Transverse colon (tissue), 4 donors: ENCODE data around the gene DSP. TPM values are rescaled to one million over a fixed set of nuclear protein-coding genes. Genes with fewer than 3 reads are reported as not detected.

Experiments
- DNase-seq: peaks from one replicate; pipeline ENCODE4 v3.0.0-alpha.2; 2019
- H3K27ac ChIP-seq, 4 donors: fragments of 200-600 bp; sonication (generic); 2 replicates each; pipeline ENCODE4 v1.5.1; 2016 to 2018; ENCODE audit warnings: inconsistent platforms in 4 of 4
- H3K27me3 ChIP-seq: fragments of 200-600 bp; sonication (generic); 2 replicates; pipeline ENCODE4 v1.5.1; 2017; ENCODE audit warnings: inconsistent platforms
- H3K36me3 ChIP-seq, 4 donors: fragments of 200-600 bp; sonication (generic); 2 replicates each; pipeline ENCODE4 v1.5.1; 2017 to 2019; ENCODE audit warnings: inconsistent platforms in 4 of 4
- H3K4me1 ChIP-seq, 4 donors: fragments of 200-600 bp; sonication (generic); 2 replicates each; pipeline ENCODE4 v1.5.1; 2017 to 2020; ENCODE audit warnings: inconsistent platforms in 4 of 4
- H3K4me3 ChIP-seq, 4 donors: fragments of 200-600 bp; sonication (generic); 1 replicate in 1 of 4; 2 replicates in 3 of 4; pipeline versions ENCODE4 v1.5.1 to v1.6.1; 2017 to 2019; ENCODE audit warnings: inconsistent platforms in 4 of 4
- H3K9me3 ChIP-seq, 2 donors: fragments of 200-600 bp; sonication (generic); 2 replicates each; pipeline ENCODE4 v1.5.1; 2017 to 2019; ENCODE audit warnings: inconsistent platforms in 2 of 2
- CTCF ChIP-seq, 5 experiments: fragments of 200-600 bp in 3 of 5; fragments of 450-650 bp in 2 of 5; sonication (generic) in 3 of 5; IDR thresholded peaks; 1 replicate in 2 of 5; 2 replicates in 3 of 5; pipeline ENCODE4 v1.5.1; 2016 to 2017; ENCODE audit warnings: antibody characterized with exemption in 5 of 5, inconsistent platforms in 3 of 5, mild to moderate bottlenecking in 2 of 5, moderate library complexity in 1 of 5
- EP300 ChIP-seq: sonication (generic); formaldehyde crosslinking; IDR thresholded peaks from one replicate; pipeline ENCODE4 v1.6.1; 2017; ENCODE audit warnings: antibody characterized with exemption, low read depth
- POLR2A ChIP-seq: fragments of 450-650 bp; IDR thresholded peaks from one replicate; pipeline ENCODE4 v1.6.1; 2016; ENCODE audit warnings: antibody characterized with exemption, mild to moderate bottlenecking, moderate library complexity
- POLR2AphosphoS5 ChIP-seq, 3 donors: sonication (generic); formaldehyde crosslinking; IDR thresholded peaks; one replicate each; pipeline ENCODE4 v1.6.1; 2016; ENCODE audit warnings: antibody characterized with exemption in 3 of 3
- WGBS, 2 donors: methylation state at CpG; one replicate each; pipeline ENCODE4 v1.1.5; 2018; ENCODE audit warnings: low coverage in 1 of 2; 5-methylcytosine and 5-hydroxymethylcytosine counted together
- in situ Hi-C, 4 donors: fragments of 200-750 bp; cut with MboI; loops; one replicate each; pipeline versions ENCODE4 v1.15.0 to v1.15.1; 2017; ENCODE audit warnings: low sequenced_read_pairs in 3 of 4, low pct_ligation_motif_present in 1 of 4, low pct_unique_long_range_greater_than_20kb in 1 of 4
- intact Hi-C: fragments of 100-400 bp; cut with DNase I; formaldehyde crosslinking; loops from one replicate; pipeline ENCODE4 v1.15.1; 2023; ENCODE audit warnings: low total_unique reads
- total RNA-seq, 4 donors: library from RNA; depleted of rRNA; stranded (reverse); fragments of >200 nt; gene quantifications; one replicate each; pipeline ENCODE4 v1.1.0, GENCODE V29; 2016

The DSP gene
- total RNA-seq, 4 donors from 2014 or later: 160 to 243 (median 202) TPM

- WGBS, 2 donors: 83% methylated on average over 4 of the region's 4 CpGs; no CpG with 5 or more reads in 1 of the 2 donors
- intact Hi-C loops: no loop called here
- no peak overlapping the region for H3K4me3 ChIP-seq
- H3K27ac ChIP-seq: no peak overlapping the region
- no peaks in the 10 kb centered on the region for H3K9me3 ChIP-seq
- in situ Hi-C loops: no loop called here
- peaks cover 0 to 27% (median 12%) of the 10 kb centered on the region in 4 donors for H3K36me3 ChIP-seq
- no peak for DNase-seq
- TF ChIP-seq POLR2A: no peak
- peaks cover 0 to 7% (median 0%) of the 10 kb centered on the region in 4 donors for H3K4me1 ChIP-seq
- no peaks in the 10 kb centered on the region for H3K27me3 ChIP-seq
Observed at GRCh38 chr6:7566617-7567173, 25.2 kb downstream of the DSP start.

- H3K4me1 ChIP-seq: no peaks in the 10 kb centered on the region
- DNase-seq: no peak
- no peak overlapping the region for H3K4me3 ChIP-seq
- no peak for TF ChIP-seq POLR2AphosphoS5 (IDR thresholded peaks at IDR 0.05)
- TF ChIP-seq EP300: no peak
- TF ChIP-seq CTCF (IDR thresholded peaks at IDR 0.05): no peak
- no peak for TF ChIP-seq POLR2A
- 48 to 63% methylated on average over 3 of the region's 3 CpGs for WGBS, 2 donors
- in situ Hi-C loops: no loop called here
- no peak overlapping the region for H3K27ac ChIP-seq
- peaks cover 0 to 27% (median 10%) of the 10 kb centered on the region in 4 donors for H3K36me3 ChIP-seq
- H3K27me3 ChIP-seq: no peaks in the 10 kb centered on the region
- intact Hi-C loops: no loop called here
- H3K9me3 ChIP-seq: no peaks in the 10 kb centered on the region
Observed at GRCh38 chr6:7568021-7568420, 26.6 kb downstream of the DSP start.

GRCh38 chr6:7569082-7569481 lies 27.6 kb downstream of the DSP start:
- Histone ChIP-seq H3K4me3 (no peak overlapping the region), H3K27me3 (no peaks in the 10 kb centered on the region), H3K36me3 (peaks cover 0 to 19% (median 9%) of the 10 kb centered on the region in 4 donors), H3K27ac (no peak overlapping the region), H3K9me3 (no peaks in the 10 kb centered on the region), H3K4me1 (no peaks in the 10 kb centered on the region)
- intact Hi-C loops (no loop called here), in situ Hi-C loops (no loop called here)
- TF ChIP-seq CTCF (IDR thresholded peaks at IDR 0.05): no peak
- TF ChIP-seq POLR2AphosphoS5 (IDR thresholded peaks at IDR 0.05): no peak
- no peak for TF ChIP-seq EP300
- TF ChIP-seq POLR2A: no peak
- 78 to 86% methylated on average over 5 to 13 of the region's 13 CpGs for WGBS, 2 donors
- DNase-seq: no peak

- no peak for TF ChIP-seq POLR2AphosphoS5 (IDR thresholded peaks at IDR 0.05)
- no peak for TF ChIP-seq CTCF (IDR thresholded peaks at IDR 0.05)
- TF ChIP-seq POLR2A: no peak
- TF ChIP-seq EP300: no peak
- Histone ChIP-seq H3K36me3 (peaks cover 0 to 21% (median 11%) of the 10 kb centered on the region in 4 donors), H3K9me3 (no peaks in the 10 kb centered on the region), H3K27me3 (no peaks in the 10 kb centered on the region), H3K4me3 (no peak overlapping the region), H3K27ac (no peak overlapping the region), H3K4me1 (no peaks in the 10 kb centered on the region)
- in situ Hi-C loops: no loop called here
- 90 to 91% methylated on average over 9 of the region's 9 CpGs for WGBS, 2 donors
- intact Hi-C loops: no loop called here
- no peak for DNase-seq
Observed at GRCh38 chr6:7572213-7572943, 30.9 kb downstream of the DSP start.
